Epithelial cell of proximal tubule (primary cell): ENCODE results near the gene CDH18. TPM values are rescaled to one million over a fixed set of nuclear protein-coding genes. Genes with fewer than 3 reads are reported as not detected.
"Not testable (repeated sequence)": the region's sequence is repeated elsewhere in the genome, so short reads cannot be mapped to it uniquely, and the experiment has no call there.

ENCODE experiments used
- DNase-seq: peaks from one replicate; pipeline ENCODE4 v3.0.0-alpha.2; 2011; ENCODE audit warnings: low read depth
- H3K4me3 ChIP-seq: 2 replicates; pipeline ENCODE4 v1.5.1; 2011; ENCODE audit warnings: low read depth, mild to moderate bottlenecking, low read length
- CTCF ChIP-seq: conservative IDR thresholded peaks from 2 replicates; pipeline ENCODE4 v1.5.1; 2012; ENCODE audit warnings: low read depth, mild to moderate bottlenecking, low read length
- total RNA-seq: library from RNA; depleted of rRNA; stranded (reverse); fragments of >200 nt; gene quantifications from 2 replicates; pipeline ENCODE4 v1.2.3, GENCODE V29; 2015

The CDH18 gene
- total RNA-seq, 1 donor from 2014 or later: not detected

GRCh38 chr5:19853616-19854240 lies 134.3 kb downstream of the CDH18 start:
- no peak for TF ChIP-seq CTCF
- no peak overlapping the region for H3K4me3 ChIP-seq
- no peak for DNase-seq

- no peak overlapping the region for H3K4me3 ChIP-seq
- no peak for DNase-seq
- no peak for TF ChIP-seq CTCF
Observed at GRCh38 chr5:19837536-19838174, 150.3 kb downstream of the CDH18 start.

GRCh38 chr5:19835442-19835841 lies 152.6 kb downstream of the CDH18 start:
- no peak for DNase-seq
- no peak for TF ChIP-seq CTCF
- H3K4me3 ChIP-seq: no peak overlapping the region

- DNase-seq, H3K4me3 ChIP-seq: not testable (repeated sequence)
Observed at GRCh38 chr5:19812720-19813119, 175.3 kb downstream of the CDH18 start.

- no peak for DNase-seq
- TF ChIP-seq CTCF: no peak
- H3K4me3 ChIP-seq: no peak overlapping the region
Observed at GRCh38 chr5:19806756-19807155, 181.2 kb downstream of the CDH18 start.

- no peak for DNase-seq
- TF ChIP-seq CTCF: no peak
- no peak overlapping the region for H3K4me3 ChIP-seq
Observed at GRCh38 chr5:19802686-19803085, 185.3 kb downstream of the CDH18 start.

- no peak for DNase-seq
- peak; percentile 43 for TF ChIP-seq CTCF
- H3K4me3 ChIP-seq: no peak overlapping the region
Observed at GRCh38 chr5:19795218-19795617, 192.8 kb downstream of the CDH18 start.
